NT2/D1 (cell line): ENCODE data around the gene PLD1.

Experiments
- DNase-seq: peaks from one replicate; pipeline ENCODE4 v3.0.0-alpha.2; 2011; ENCODE audit warnings: low read depth, low spot score
- H3K27me3 ChIP-seq: 2 replicates; pipeline ENCODE4 v1.6.0; 2011; ENCODE audit warnings: mild to moderate bottlenecking; ENCODE audit not compliant: insufficient read length, insufficient read depth
- H3K36me3 ChIP-seq: 2 replicates; pipeline ENCODE4 v1.6.1; 2011; ENCODE audit warnings: mild to moderate bottlenecking, low read length, mixed read lengths; ENCODE audit not compliant: insufficient read depth, insufficient read length
- H3K4me1 ChIP-seq: 2 replicates; pipeline ENCODE4 v1.5.1; 2011; ENCODE audit not compliant: insufficient read depth, insufficient read length
- H3K4me3 ChIP-seq: 2 replicates; pipeline ENCODE4 v1.5.1; 2011; ENCODE audit warnings: low read depth; ENCODE audit not compliant: insufficient read length
- H3K9ac ChIP-seq: 2 replicates; pipeline ENCODE4 v1.6.0; 2011; ENCODE audit warnings: low read depth; ENCODE audit not compliant: insufficient read length
- H3K9me3 ChIP-seq: 2 replicates; pipeline ENCODE4 v1.5.1; 2011; ENCODE audit warnings: mild to moderate bottlenecking, low read length; ENCODE audit not compliant: insufficient read depth
- SUZ12 ChIP-seq: IDR thresholded peaks from 2 replicates; pipeline ENCODE4 v1.6.1; 2011; ENCODE audit not compliant: insufficient read length, insufficient read depth; ENCODE audit errors: extremely low read depth
- YY1 ChIP-seq: IDR thresholded peaks from 2 replicates; pipeline ENCODE4 v1.6.1; 2011; ENCODE audit not compliant: insufficient read length, insufficient read depth
- ZNF274 ChIP-seq: IDR thresholded peaks from 2 replicates; pipeline ENCODE4 v1.6.1; 2011; ENCODE audit warnings: mild to moderate bottlenecking, low read depth, low read length

PLD1 gene

GRCh38 chr3:171691485-171691884 lies 118.8 kb downstream of the PLD1 start:
- no peak for DNase-seq
- no peaks in the 10 kb centered on the region for H3K4me1 ChIP-seq
- H3K36me3 ChIP-seq = no peaks in the 10 kb centered on the region
- no peaks in the 10 kb centered on the region for H3K9me3 ChIP-seq
- no peak overlapping the region for H3K9ac ChIP-seq
- TF ChIP-seq ZNF274 = no peak
- TF ChIP-seq YY1 = no peak
- no peak for TF ChIP-seq SUZ12
- no peaks in the 10 kb centered on the region for H3K27me3 ChIP-seq
- no peak overlapping the region for H3K4me3 ChIP-seq

- Histone ChIP-seq H3K9me3 (no peaks in the 10 kb centered on the region), H3K4me3 (no peak overlapping the region), H3K36me3 (no peaks in the 10 kb centered on the region), H3K4me1 (no peaks in the 10 kb centered on the region), H3K9ac (no peak overlapping the region), H3K27me3 (no peaks in the 10 kb centered on the region)
- TF ChIP-seq ZNF274 = no peak
- no peak for TF ChIP-seq SUZ12
- TF ChIP-seq YY1 = no peak
- no peak for DNase-seq
These were observed 120.0 kb downstream of the PLD1 start for GRCh38 chr3:171690281-171690680.

- TF ChIP-seq ZNF274 (no peak), YY1 (no peak), SUZ12 (no peak)
- H3K36me3 ChIP-seq = no peaks in the 10 kb centered on the region
- no peak for DNase-seq
- H3K9ac ChIP-seq = no peak overlapping the region
- H3K4me3 ChIP-seq = no peak overlapping the region
- no peaks in the 10 kb centered on the region for H3K4me1 ChIP-seq
- no peaks in the 10 kb centered on the region for H3K27me3 ChIP-seq
- H3K9me3 ChIP-seq = no peaks in the 10 kb centered on the region
These were observed 121.7 kb downstream of the PLD1 start for GRCh38 chr3:171688593-171688992.

- Histone ChIP-seq H3K36me3 (no peaks in the 10 kb centered on the region), H3K4me3 (no peak overlapping the region), H3K27me3 (no peaks in the 10 kb centered on the region), H3K9ac (no peak overlapping the region), H3K9me3 (no peaks in the 10 kb centered on the region), H3K4me1 (no peaks in the 10 kb centered on the region)
- TF ChIP-seq SUZ12 (no peak), YY1 (no peak), ZNF274 (no peak)
- no peak for DNase-seq
These were observed 122.3 kb downstream of the PLD1 start for GRCh38 chr3:171688002-171688401.

- Histone ChIP-seq H3K9me3 (no peaks in the 10 kb centered on the region), H3K4me3 (no peak overlapping the region), H3K4me1 (no peaks in the 10 kb centered on the region), H3K9ac (no peak overlapping the region), H3K36me3 (no peaks in the 10 kb centered on the region), H3K27me3 (no peaks in the 10 kb centered on the region)
- DNase-seq = no peak
- no peak for TF ChIP-seq ZNF274
- no peak for TF ChIP-seq YY1
- TF ChIP-seq SUZ12 = no peak
These were observed 122.7 kb downstream of the PLD1 start for GRCh38 chr3:171687581-171687980.

GRCh38 chr3:171687064-171687463 lies 123.2 kb downstream of the PLD1 start:
- Histone ChIP-seq H3K9ac (no peak overlapping the region), H3K4me3 (no peak overlapping the region), H3K9me3 (no peaks in the 10 kb centered on the region), H3K27me3 (no peaks in the 10 kb centered on the region), H3K36me3 (no peaks in the 10 kb centered on the region), H3K4me1 (no peaks in the 10 kb centered on the region)
- TF ChIP-seq ZNF274 (no peak), SUZ12 (no peak), YY1 (no peak)
- DNase-seq = no peak

- Histone ChIP-seq H3K27me3 (no peaks in the 10 kb centered on the region), H3K4me3 (no peak overlapping the region), H3K36me3 (no peaks in the 10 kb centered on the region), H3K9me3 (no peaks in the 10 kb centered on the region), H3K9ac (no peak overlapping the region), H3K4me1 (no peaks in the 10 kb centered on the region)
- DNase-seq = no peak
- TF ChIP-seq SUZ12 (no peak), ZNF274 (no peak), YY1 (no peak)
These were observed 125.0 kb downstream of the PLD1 start for GRCh38 chr3:171685116-171685895.
